ENCODE data around the gene GPN1.
"Not testable (repeated sequence)": the region's sequence is repeated elsewhere in the genome, so short reads cannot be mapped to it uniquely, and the experiment has no call there.

GPN1 gene
- 46.4 to 71.5 reads per million in 2 experiments for total RNA-seq

- peak; percentile 93 for DNase-seq (ENCODE audit: low read depth)
Measured at GRCh38 chr2:27628767-27629709, at the start of gene GPN1, which contains the start of gene CCDC121. Gene GPN1, plus strand, starts transcription at chr2:27629050. Its CDS starts 9 bp downstream, at chr2:27629059. Gene CCDC121, minus strand, starts transcription at chr2:27629012. Its CDS starts 1,213 bp downstream, at chr2:27627799.

GRCh38 chr2:27581417-27582128, 47.3 kb upstream of the GPN1 start:
- DNase-seq (ENCODE audit: low read depth), result no peak

GRCh38 chr2:27582129-27582694, 46.6 kb upstream of the GPN1 start:
- DNase-seq (ENCODE audit: low read depth), result no peak

GRCh38 chr2:27582695-27583389, 46.0 kb upstream of the GPN1 start, which contains the start of gene ZNF512:
Gene ZNF512, plus strand, starts transcription at chr2:27583042. Its CDS starts 71 bp downstream, at chr2:27583113.
- peak; percentile 53 for DNase-seq (ENCODE audit: low read depth)

- DNase-seq (ENCODE audit: low read depth), result no peak
Measured at GRCh38 chr2:27583390-27583915, 45.4 kb upstream of the GPN1 start.

- DNase-seq (ENCODE audit: low read depth), result no peak
Measured at GRCh38 chr2:27584597-27584996, 44.3 kb upstream of the GPN1 start.

GRCh38 chr2:27587025-27587424, 41.8 kb upstream of the GPN1 start:
- DNase-seq (ENCODE audit: low read depth), result no peak

GRCh38 chr2:27588308-27588707, 40.5 kb upstream of the GPN1 start:
- no peak for DNase-seq (ENCODE audit: low read depth)

GRCh38 chr2:27591745-27592144, 37.1 kb upstream of the GPN1 start:
- no peak for DNase-seq (ENCODE audit: low read depth)

- no peak for DNase-seq (ENCODE audit: low read depth)
Measured at GRCh38 chr2:27593240-27593639, 35.6 kb upstream of the GPN1 start.

GRCh38 chr2:27594020-27594703, 34.7 kb upstream of the GPN1 start:
- DNase-seq (ENCODE audit: low read depth), result not testable (repeated sequence)

GRCh38 chr2:27595412-27595811, 33.4 kb upstream of the GPN1 start:
- DNase-seq (ENCODE audit: low read depth), result not testable (repeated sequence)

GRCh38 chr2:27596627-27597026, 32.2 kb upstream of the GPN1 start:
- DNase-seq (ENCODE audit: low read depth), result no peak

GRCh38 chr2:27606611-27607010, 22.2 kb upstream of the GPN1 start:
- DNase-seq (ENCODE audit: low read depth), result no peak

GRCh38 chr2:27613985-27614384, 14.9 kb upstream of the GPN1 start:
- DNase-seq (ENCODE audit: low read depth), result no peak

GRCh38 chr2:27615316-27615715, 13.5 kb upstream of the GPN1 start:
- no peak for DNase-seq (ENCODE audit: low read depth)

GRCh38 chr2:27621524-27621923, 7.3 kb upstream of the GPN1 start:
- DNase-seq (ENCODE audit: low read depth), result no peak

- no peak for DNase-seq (ENCODE audit: low read depth)
Measured at GRCh38 chr2:27622921-27623384, 5.9 kb upstream of the GPN1 start.

GRCh38 chr2:27624943-27625342, 3.9 kb upstream of the GPN1 start:
- DNase-seq (ENCODE audit: low read depth), result no peak

GRCh38 chr2:27626323-27626722, 2.5 kb upstream of the GPN1 start:
- DNase-seq (ENCODE audit: low read depth), result not testable (repeated sequence)

GRCh38 chr2:27626921-27627320, 1.9 kb upstream of the GPN1 start:
- not testable (repeated sequence) for DNase-seq (ENCODE audit: low read depth)
